ENCODE measurements around the gene PIERCE2.
"Not testable (repeated sequence)": the region's sequence is repeated elsewhere in the genome, so short reads cannot be mapped to it uniquely, and the experiment has no call there.

PIERCE2 gene

DNA sequence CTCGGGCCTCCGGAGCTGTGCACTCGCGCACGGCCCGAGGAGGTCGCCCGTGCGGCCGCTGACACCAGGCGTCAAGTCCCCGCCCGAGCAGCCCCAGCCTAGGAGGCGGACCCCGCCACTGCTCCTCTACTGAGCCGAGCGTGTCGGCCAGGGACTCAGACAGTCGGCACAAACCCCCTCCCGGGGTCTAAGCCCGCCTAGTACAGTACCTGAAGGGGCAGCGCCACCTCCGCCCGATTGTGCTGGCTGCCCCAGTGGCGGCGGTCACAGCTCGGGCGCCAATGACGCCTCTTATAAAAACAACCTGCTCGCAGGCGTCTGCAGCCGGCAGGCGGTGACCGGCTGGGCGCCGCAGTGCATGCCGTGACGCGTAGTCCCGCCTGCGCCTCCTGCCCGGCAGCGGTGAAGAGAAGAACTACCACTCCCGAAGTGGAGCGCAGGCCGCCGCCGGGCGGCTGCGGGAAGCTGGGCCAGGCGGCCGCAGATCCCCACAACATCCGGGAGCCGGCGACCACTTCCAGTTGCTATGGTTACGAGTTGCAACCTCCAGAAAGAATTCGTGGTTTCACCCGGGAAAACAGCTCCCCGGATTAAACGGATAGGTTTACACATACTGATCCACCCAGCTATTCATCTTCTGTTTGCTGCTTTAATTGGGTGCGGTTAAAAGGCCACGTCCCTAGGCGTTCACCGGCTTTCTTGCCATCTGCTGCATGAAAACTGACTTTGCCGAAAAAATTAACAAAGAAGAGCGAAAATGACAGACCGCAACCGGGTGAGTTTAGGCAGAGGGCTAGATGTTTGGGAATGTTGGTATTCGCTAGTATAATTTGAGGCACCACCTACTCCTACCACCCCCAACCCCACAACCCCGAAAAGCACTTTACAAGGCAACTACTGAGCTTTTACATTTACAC is at the start of gene PIERCE2, which contains the start of gene CCPG1:
PIERCE2 (plus strand) TSS at position 484 of the 917 bp plus-strand sequence; CDS start at position 758, 274 bp downstream.
CCPG1 (minus strand) TSS at position 348 of the 917 bp plus-strand sequence. CDS start 18,935 bp downstream, outside the sequence.
- peak within 1 kb of the TSS; percentile 95 for H3K27ac Mint-ChIP-seq
- no peaks in the 10 kb centered on the region for H3K9me3 Mint-ChIP-seq
- H3K4me1 Mint-ChIP-seq (ENCODE audit: low read depth) = peaks cover 23% of the 10 kb centered on the region
- no peaks in the 10 kb centered on the region for H3K36me3 Mint-ChIP-seq (ENCODE audit: low read depth)
- H3K4me3 Mint-ChIP-seq = peak within 1 kb of the TSS; percentile 97
- peak; percentile 92 for DNase-seq (ENCODE audit: low spot score)
- H3K27me3 Mint-ChIP-seq (ENCODE audit: low read depth) = no peaks in the 10 kb centered on the region

DNA sequence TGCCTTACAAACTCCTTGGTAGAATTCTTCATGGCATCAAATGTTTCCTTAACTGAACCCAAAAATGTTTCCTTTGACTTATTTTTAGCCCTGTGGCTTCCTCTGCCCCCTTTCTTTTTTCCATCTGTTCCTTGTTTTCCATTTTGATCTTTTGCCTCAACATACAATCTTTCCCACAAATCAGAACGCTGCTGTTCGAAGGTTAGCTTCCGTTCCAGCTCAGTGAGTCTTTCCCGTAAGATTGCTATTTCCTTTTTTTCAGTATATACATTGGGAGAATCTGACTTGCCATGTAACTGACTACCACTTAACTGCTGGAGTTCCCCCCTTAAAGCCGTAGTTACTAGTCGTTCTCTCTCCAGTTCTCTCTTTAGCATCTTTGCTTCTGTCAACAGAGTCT is 48.0 kb upstream of the PIERCE2 start:
- Mint-ChIP-seq H3K36me3 (ENCODE audit: low read depth) (peaks cover 15% of the 10 kb centered on the region), H3K27me3 (ENCODE audit: low read depth) (no peaks in the 10 kb centered on the region), H3K4me3 (no peak overlapping the region), H3K27ac (no peak overlapping the region), H3K9me3 (no peaks in the 10 kb centered on the region), H3K4me1 (ENCODE audit: low read depth) (no peaks in the 10 kb centered on the region)
- no peak for DNase-seq (ENCODE audit: low spot score)

DNA sequence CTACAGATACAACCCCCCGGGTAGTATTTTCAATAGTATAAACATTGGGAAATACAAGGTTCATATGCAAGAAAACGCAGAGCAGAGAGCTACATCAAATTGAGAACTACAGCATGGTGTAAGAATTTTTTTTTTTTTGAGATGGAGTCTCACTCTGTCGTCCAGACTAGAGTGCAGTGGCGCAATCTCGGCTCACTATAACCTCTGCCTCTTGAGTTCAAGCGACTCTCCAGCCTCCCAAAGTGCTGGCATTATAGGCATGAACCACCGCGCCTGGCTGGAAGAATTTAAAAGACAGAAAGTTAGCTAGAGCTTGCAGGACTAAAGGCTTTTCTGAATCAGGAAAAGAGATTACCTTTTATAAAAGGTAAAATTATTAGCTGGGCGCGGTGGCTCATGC is 47.2 kb upstream of the PIERCE2 start:
- Mint-ChIP-seq H3K27ac (no peak overlapping the region), H3K4me1 (ENCODE audit: low read depth) (no peaks in the 10 kb centered on the region), H3K36me3 (ENCODE audit: low read depth) (peaks cover 12% of the 10 kb centered on the region), H3K4me3 (no peak overlapping the region), H3K9me3 (no peaks in the 10 kb centered on the region), H3K27me3 (ENCODE audit: low read depth) (no peaks in the 10 kb centered on the region)
- no peak for DNase-seq (ENCODE audit: low spot score)

GRCh38 chr15:55362641-55363040 is 45.7 kb upstream of the PIERCE2 start:
- Mint-ChIP-seq H3K36me3 (ENCODE audit: low read depth) (peaks cover 5% of the 10 kb centered on the region), H3K9me3 (no peaks in the 10 kb centered on the region), H3K27me3 (ENCODE audit: low read depth) (no peaks in the 10 kb centered on the region), H3K27ac (no peak overlapping the region), H3K4me1 (ENCODE audit: low read depth) (no peaks in the 10 kb centered on the region), H3K4me3 (no peak overlapping the region)
- no peak for DNase-seq (ENCODE audit: low spot score)

- H3K27ac Mint-ChIP-seq = no peak overlapping the region
- no peak overlapping the region for H3K4me3 Mint-ChIP-seq
- no peak for DNase-seq (ENCODE audit: low spot score)
- H3K36me3 Mint-ChIP-seq (ENCODE audit: low read depth) = peaks cover 6% of the 10 kb centered on the region
- no peaks in the 10 kb centered on the region for H3K9me3 Mint-ChIP-seq
- no peaks in the 10 kb centered on the region for H3K4me1 Mint-ChIP-seq (ENCODE audit: low read depth)
- no peaks in the 10 kb centered on the region for H3K27me3 Mint-ChIP-seq (ENCODE audit: low read depth)
Measured at GRCh38 chr15:55366981-55367380, 41.3 kb upstream of the PIERCE2 start.

GRCh38 chr15:55372701-55373440 is 35.4 kb upstream of the PIERCE2 start:
- DNase-seq (ENCODE audit: low spot score) = no peak
- Mint-ChIP-seq H3K36me3 (ENCODE audit: low read depth) (peaks cover 7% of the 10 kb centered on the region), H3K4me3 (no peak overlapping the region), H3K4me1 (ENCODE audit: low read depth) (peaks cover 7% of the 10 kb centered on the region), H3K27ac (no peak overlapping the region), H3K27me3 (ENCODE audit: low read depth) (no peaks in the 10 kb centered on the region), H3K9me3 (no peaks in the 10 kb centered on the region)

DNA sequence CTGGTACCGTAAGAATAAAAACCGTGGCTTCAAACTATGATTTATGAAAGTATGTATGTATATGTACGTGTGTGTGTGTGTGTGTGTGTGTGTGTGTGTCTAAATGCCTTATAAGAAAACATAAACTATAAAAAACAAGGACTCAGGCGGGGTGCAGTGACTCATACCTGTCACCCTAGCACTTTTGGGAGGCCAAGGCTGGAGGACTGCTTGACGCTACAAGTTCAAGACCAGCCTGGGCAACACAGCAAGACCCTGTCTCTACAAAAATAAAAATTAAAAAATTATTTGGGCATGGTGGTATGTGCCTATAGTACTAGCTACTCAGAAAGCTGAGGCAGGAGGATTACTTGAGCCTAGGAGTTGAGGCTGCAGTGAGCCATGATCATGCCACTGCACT is 29.2 kb upstream of the PIERCE2 start:
- H3K4me3 Mint-ChIP-seq = no peak overlapping the region
- no peak for DNase-seq (ENCODE audit: low spot score)
- H3K36me3 Mint-ChIP-seq (ENCODE audit: low read depth) = peaks cover 13% of the 10 kb centered on the region
- no peaks in the 10 kb centered on the region for H3K9me3 Mint-ChIP-seq
- no peaks in the 10 kb centered on the region for H3K27me3 Mint-ChIP-seq (ENCODE audit: low read depth)
- H3K27ac Mint-ChIP-seq = no peak overlapping the region
- H3K4me1 Mint-ChIP-seq (ENCODE audit: low read depth) = no peaks in the 10 kb centered on the region

DNA sequence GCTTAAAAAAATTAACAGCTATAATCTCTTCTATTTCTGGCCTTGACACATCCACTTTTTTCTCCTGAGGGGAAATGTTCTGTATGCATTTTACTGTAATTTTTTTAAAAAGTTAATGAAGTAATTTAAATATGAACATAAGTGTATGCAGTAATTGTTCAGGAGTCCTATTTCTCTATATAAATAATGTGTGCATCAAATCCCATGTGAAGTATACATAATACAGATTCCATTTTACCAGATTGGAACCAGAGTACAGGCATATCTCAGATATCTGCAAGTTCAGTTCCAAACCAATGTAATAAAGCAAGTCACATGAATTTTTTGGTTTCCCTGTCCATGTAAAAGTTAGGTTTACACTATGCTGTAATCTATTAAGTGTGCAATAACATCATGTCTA is 26.7 kb upstream of the PIERCE2 start:
- Mint-ChIP-seq H3K4me1 (ENCODE audit: low read depth) (no peaks in the 10 kb centered on the region), H3K36me3 (ENCODE audit: low read depth) (peaks cover 15% of the 10 kb centered on the region), H3K9me3 (no peaks in the 10 kb centered on the region)

DNA sequence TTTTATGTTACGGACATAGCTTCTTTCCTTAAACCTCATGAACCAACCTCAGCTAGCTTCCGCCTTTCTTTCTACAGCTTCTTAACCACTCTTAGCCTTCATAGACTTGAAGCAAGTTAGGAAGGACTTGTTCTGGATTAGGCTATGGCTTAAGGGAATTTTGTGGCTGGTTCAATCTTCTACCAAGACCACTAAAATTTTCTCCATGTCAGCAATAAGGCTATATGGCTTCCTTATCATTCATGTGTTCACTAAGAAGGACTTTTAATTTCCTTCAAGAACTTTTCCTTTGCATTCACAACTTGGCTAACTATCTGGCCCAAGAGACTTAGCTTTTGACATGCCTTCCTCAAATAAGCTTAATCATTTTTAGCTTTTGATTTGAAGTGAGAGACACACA is 24.6 kb upstream of the PIERCE2 start:
- Mint-ChIP-seq H3K4me3 (no peak overlapping the region), H3K9me3 (no peaks in the 10 kb centered on the region), H3K36me3 (ENCODE audit: low read depth) (peaks cover 18% of the 10 kb centered on the region), H3K4me1 (ENCODE audit: low read depth) (no peaks in the 10 kb centered on the region), H3K27ac (no peak overlapping the region), H3K27me3 (ENCODE audit: low read depth) (no peaks in the 10 kb centered on the region)
- no peak for DNase-seq (ENCODE audit: low spot score)

More for the DNA sequence above, 26.7 kb upstream of the PIERCE2 start:
- Mint-ChIP-seq H3K4me3 (no peak overlapping the region), H3K27ac (no peak overlapping the region), H3K27me3 (ENCODE audit: low read depth) (no peaks in the 10 kb centered on the region)
- DNase-seq (ENCODE audit: low spot score) = no peak

GRCh38 chr15:55387027-55387426 is 21.3 kb upstream of the PIERCE2 start:
- Mint-ChIP-seq H3K27ac (no peak overlapping the region), H3K9me3 (no peaks in the 10 kb centered on the region), H3K36me3 (ENCODE audit: low read depth) (peaks cover 15% of the 10 kb centered on the region), H3K27me3 (ENCODE audit: low read depth) (no peaks in the 10 kb centered on the region), H3K4me3 (no peak overlapping the region), H3K4me1 (ENCODE audit: low read depth) (peaks cover 2% of the 10 kb centered on the region)
- DNase-seq (ENCODE audit: low spot score) = no peak

- DNase-seq (ENCODE audit: low spot score) = no peak
- no peaks in the 10 kb centered on the region for H3K9me3 Mint-ChIP-seq
Measured at GRCh38 chr15:55389264-55389607, 19.1 kb upstream of the PIERCE2 start.

GRCh38 chr15:55394694-55395093 is 13.6 kb upstream of the PIERCE2 start:
- H3K4me1 Mint-ChIP-seq (ENCODE audit: low read depth) = no peaks in the 10 kb centered on the region
- no peak for DNase-seq (ENCODE audit: low spot score)
- H3K9me3 Mint-ChIP-seq = peaks cover 4% of the 10 kb centered on the region
- H3K27me3 Mint-ChIP-seq (ENCODE audit: low read depth) = no peaks in the 10 kb centered on the region
- no peak overlapping the region for H3K27ac Mint-ChIP-seq
- no peak overlapping the region for H3K4me3 Mint-ChIP-seq
- H3K36me3 Mint-ChIP-seq (ENCODE audit: low read depth) = peaks cover 12% of the 10 kb centered on the region

More at GRCh38 chr15:55389264-55389607, 19.1 kb upstream of the PIERCE2 start:
- Mint-ChIP-seq H3K36me3 (ENCODE audit: low read depth) (peaks cover 5% of the 10 kb centered on the region), H3K4me1 (ENCODE audit: low read depth) (peaks cover 2% of the 10 kb centered on the region), H3K27ac (no peak overlapping the region), H3K4me3 (no peak overlapping the region), H3K27me3 (ENCODE audit: low read depth) (no peaks in the 10 kb centered on the region)

- H3K4me1 Mint-ChIP-seq (ENCODE audit: low read depth) = peaks cover 16% of the 10 kb centered on the region
- DNase-seq (ENCODE audit: low spot score) = no peak
- H3K36me3 Mint-ChIP-seq (ENCODE audit: low read depth) = peaks cover 16% of the 10 kb centered on the region
- no peak overlapping the region for H3K4me3 Mint-ChIP-seq
- H3K27me3 Mint-ChIP-seq (ENCODE audit: low read depth) = no peaks in the 10 kb centered on the region
- peaks cover 4% of the 10 kb centered on the region for H3K9me3 Mint-ChIP-seq
- no peak overlapping the region for H3K27ac Mint-ChIP-seq
Measured at GRCh38 chr15:55398243-55398642, 10.1 kb upstream of the PIERCE2 start.

GRCh38 chr15:55400050-55400449 is 8.2 kb upstream of the PIERCE2 start:
- not testable (repeated sequence) for H3K27me3 Mint-ChIP-seq (ENCODE audit: low read depth); H3K9me3 Mint-ChIP-seq; H3K4me3 Mint-ChIP-seq; DNase-seq (ENCODE audit: low spot score); H3K27ac Mint-ChIP-seq
- Mint-ChIP-seq H3K36me3 (ENCODE audit: low read depth) (peaks cover 16% of the 10 kb centered on the region), H3K4me1 (ENCODE audit: low read depth) (peaks cover 27% of the 10 kb centered on the region)

Data from T-helper 2 cell treated with Interferon-gamma antibody and Interleukin-4, amounts not matched to agents 5 μg/mL and 100 μg/mL, for 36 hours (primary cell).